Measurements from ENCODE around the gene OR6C75.
"Not testable (repeated sequence)": the region's sequence is repeated elsewhere in the genome, so short reads cannot be mapped to it uniquely, and the experiment has no call there.

DNA sequence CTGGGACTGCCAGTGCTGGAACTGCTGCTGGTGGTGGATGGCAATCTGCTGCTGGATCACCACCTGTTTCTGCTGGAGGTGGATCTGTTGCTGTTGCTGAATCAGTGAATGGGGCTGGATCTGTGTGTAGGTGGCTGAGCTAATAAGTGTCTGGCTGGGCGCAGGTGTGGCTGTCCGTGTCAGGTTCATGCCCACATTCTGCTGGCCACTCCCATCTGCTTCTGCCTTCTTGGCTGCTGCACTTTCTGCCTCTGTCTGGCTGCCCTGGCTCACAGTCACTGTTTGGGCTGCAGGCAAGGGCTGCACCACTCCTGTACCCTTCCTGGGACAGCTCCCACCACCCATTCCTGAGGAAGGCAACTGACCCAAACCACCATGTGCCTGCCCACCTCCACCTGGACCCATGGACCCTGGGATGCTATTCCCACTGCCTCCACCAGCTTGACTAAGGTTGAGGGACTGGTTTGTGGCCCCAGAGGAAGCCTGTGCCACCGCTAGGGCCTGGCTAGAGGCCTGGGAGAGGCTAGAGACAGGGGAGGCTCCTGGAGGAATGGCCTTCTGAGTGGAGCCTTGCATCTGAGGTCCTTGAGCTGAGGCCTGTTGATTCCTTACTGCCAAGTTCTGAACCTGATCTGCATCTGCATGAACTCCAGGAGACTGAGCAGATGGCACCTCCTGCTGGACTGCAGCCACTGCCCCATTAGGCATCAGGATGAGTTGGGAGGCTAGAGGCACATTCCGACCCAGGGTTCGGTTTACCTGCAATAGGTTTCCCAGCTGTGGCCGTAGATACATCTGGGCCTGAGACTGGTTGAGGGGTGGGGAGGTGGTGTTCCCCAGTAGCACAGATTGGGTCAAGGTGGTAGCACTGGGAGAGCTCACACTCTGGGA is 51.0 kb downstream of the OR6C75 start:
- TF ChIP-seq, protein P1, sequence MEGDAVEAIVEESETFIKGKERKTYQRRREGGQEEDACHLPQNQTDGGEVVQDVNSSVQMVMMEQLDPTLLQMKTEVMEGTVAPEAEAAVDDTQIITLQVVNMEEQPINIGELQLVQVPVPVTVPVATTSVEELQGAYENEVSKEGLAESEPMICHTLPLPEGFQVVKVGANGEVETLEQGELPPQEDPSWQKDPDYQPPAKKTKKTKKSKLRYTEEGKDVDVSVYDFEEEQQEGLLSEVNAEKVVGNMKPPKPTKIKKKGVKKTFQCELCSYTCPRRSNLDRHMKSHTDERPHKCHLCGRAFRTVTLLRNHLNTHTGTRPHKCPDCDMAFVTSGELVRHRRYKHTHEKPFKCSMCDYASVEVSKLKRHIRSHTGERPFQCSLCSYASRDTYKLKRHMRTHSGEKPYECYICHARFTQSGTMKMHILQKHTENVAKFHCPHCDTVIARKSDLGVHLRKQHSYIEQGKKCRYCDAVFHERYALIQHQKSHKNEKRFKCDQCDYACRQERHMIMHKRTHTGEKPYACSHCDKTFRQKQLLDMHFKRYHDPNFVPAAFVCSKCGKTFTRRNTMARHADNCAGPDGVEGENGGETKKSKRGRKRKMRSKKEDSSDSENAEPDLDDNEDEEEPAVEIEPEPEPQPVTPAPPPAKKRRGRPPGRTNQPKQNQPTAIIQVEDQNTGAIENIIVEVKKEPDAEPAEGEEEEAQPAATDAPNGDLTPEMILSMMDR (conservative IDR thresholded peaks at IDR 0.05) = not testable (repeated sequence)
- TF ChIP-seq EZH2 (IDR thresholded peaks at IDR 0.05; ENCODE audit: low read depth) = not testable (repeated sequence)

Data from PC-9 (cell line).